Keratinocyte (primary cell): ENCODE measurements around the gene LSM14B.

Experiments
- CTCF ChIP-seq, 3 experiments: IDR thresholded peaks in 1 of 3; conservative IDR thresholded peaks in 1 of 3; optimal IDR thresholded peaks in 1 of 3; 2 replicates in 2 of 3; 3 replicates in 1 of 3; pipeline versions ENCODE3 to v1.5.1; 2011; ENCODE audit warnings: low read length in 3 of 3, mild to moderate bottlenecking in 3 of 3, moderate library complexity in 2 of 3, control low read depth in 1 of 3, inconsistent platforms in 1 of 3; ENCODE audit not compliant: insufficient read depth in 2 of 3; ENCODE audit errors: extremely low read depth in 1 of 3
- EZH2 ChIP-seq: IDR thresholded peaks from one replicate; pipeline ENCODE4 v1.6.1; 2012; ENCODE audit warnings: inconsistent platforms, mild to moderate bottlenecking, low read length, moderate library complexity

- TF ChIP-seq EZH2 (no peak), CTCF (optimal IDR thresholded peaks at IDR 0.05 in 1 of 3, IDR thresholded peaks at IDR 0.05 in 1 of 3, conservative IDR thresholded peaks at IDR 0.05 in 1 of 3; ENCODE audit: extremely low read depth in 1 of 3, insufficient read depth in 2 of 3, low read length in 3 of 3) (no peak)
Measured at GRCh38 chr20:62120365-62120762, 1.9 kb upstream of the LSM14B start.
